HCT116 (cell line): ENCODE results near the gene CHAMP1. TPM values are rescaled to one million over a fixed set of nuclear protein-coding genes. Genes with fewer than 3 reads are reported as not detected.
"Not testable (repeated sequence)": the region's sequence is repeated elsewhere in the genome, so short reads cannot be mapped to it uniquely, and the experiment has no call there.

ENCODE experiments used
- ATAC-seq: fragments of 200-7000 bp; cut with Tn5 transposase; 2 replicates; pipeline ENCODE4 v1.9.1; 2020; ENCODE audit warnings: mild to moderate bottlenecking, moderate library complexity
- BruUV-seq: library from RNA; stranded (reverse); fragments of 400-500 nt; replicated peaks from 2 replicates; lab custom pipeline; 2021; lab: Mats Ljungman, UMichigan
- CTCF ChIA-PET: fragments of 300-600 bp; sonication (Branson Sonifier 250); formaldehyde crosslinking; loops from one replicate; lab custom pipeline; 2021; ENCODE audit warnings: antibody characterized with exemption; lab: Charles Lee
- POLR2A ChIA-PET: fragments of 300-600, 350-600 bp; sonication (Branson Sonifier 250); formaldehyde crosslinking; loops from one replicate; lab custom pipeline; 2021; ENCODE audit warnings: antibody characterized with exemption; lab: Charles Lee
- RAD21 ChIA-PET, 2 experiments: fragments of 300-600 bp; sonication (Branson Sonifier 250); formaldehyde crosslinking; loops; one replicate each; lab custom pipeline; 2023; ENCODE audit warnings: low total read pairs in 2 of 2; ENCODE audit not compliant: uncharacterized antibody in 2 of 2, unreplicated experiment in 2 of 2, low non-redundant PET in 1 of 2; lab: Charles Lee
- DNase-seq: peaks from one replicate; pipeline ENCODE4 v3.0.0-alpha.2; 2010; ENCODE audit warnings: low read depth, low spot score
- H2AFZ ChIP-seq: fragments of 200-600 bp; shearing (Covaris generic), sonication (generic); 2 replicates; pipeline ENCODE4 v1.6.1; 2017; ENCODE audit warnings: low read depth, mixed run types, mixed read lengths, antibody characterized with exemption, low read length; ENCODE audit not compliant: poor library complexity, severe bottlenecking
- H3K27ac ChIP-seq: 2 replicates; pipeline ENCODE4 v1.5.1; 2012; ENCODE audit warnings: low read depth, low read length
- H3K27me3 ChIP-seq: fragments of 200-600 bp; sonication (generic); 2 replicates; pipeline ENCODE4 v1.6.1; 2016; ENCODE audit warnings: mixed run types, low read length, mixed read lengths; ENCODE audit not compliant: insufficient read depth
- H3K36me3 ChIP-seq, 2 experiments: fragments of 200-500 bp in 1 of 2; fragments of 200-600 bp in 1 of 2; sonication (Bioruptor generic) in 1 of 2; sonication (generic) in 1 of 2; 2 replicates each; pipeline versions ENCODE4 v1.5.1 to v1.6.1; 2014 to 2016; ENCODE audit warnings: low read length in 2 of 2, inconsistent platforms in 1 of 2, mixed read lengths in 1 of 2, mixed run types in 1 of 2; ENCODE audit not compliant: insufficient read depth in 2 of 2, control insufficient read depth in 1 of 2
- H3K4me1 ChIP-seq, 2 experiments: fragments of 200-600 bp in 1 of 2; sonication (generic) in 1 of 2; 2 replicates each; pipeline versions ENCODE4 v1.5.1 to v1.6.1; 2012 to 2017; ENCODE audit warnings: low read length in 2 of 2, inconsistent platforms in 1 of 2, mild to moderate bottlenecking in 1 of 2, mixed read lengths in 1 of 2, mixed run types in 1 of 2, moderate library complexity in 1 of 2; ENCODE audit not compliant: insufficient read depth in 2 of 2, control insufficient read depth in 1 of 2
- H3K4me2 ChIP-seq: fragments of 200-600 bp; sonication (generic); 2 replicates; pipeline ENCODE4 v1.6.1; 2017; ENCODE audit warnings: mixed run types, low read length, mixed read lengths
- H3K4me3 ChIP-seq, 2 experiments: fragments of 200-600 bp in 1 of 2; sonication (generic) in 1 of 2; replicated peaks in 1 of 2; 2 replicates each; pipeline ENCODE4 v1.5.1; 2011 to 2016; ENCODE audit warnings: low read length in 2 of 2, control low read depth in 1 of 2, low read depth in 1 of 2, mild to moderate bottlenecking in 1 of 2, mixed read lengths in 1 of 2, mixed run types in 1 of 2
- H3K79me2 ChIP-seq: fragments of 200-600 bp; sonication (generic); 2 replicates; pipeline ENCODE4 v1.6.1; 2017; ENCODE audit warnings: mild to moderate bottlenecking, mixed run types, low read length, moderate library complexity, mixed read lengths; ENCODE audit not compliant: insufficient read depth
- H3K9ac ChIP-seq: fragments of 200-600 bp; sonication (generic); 2 replicates; pipeline ENCODE4 v1.6.1; 2016; ENCODE audit warnings: low read length, mixed read lengths
- H3K9me2 ChIP-seq: fragments of 200-600 bp; sonication (generic), shearing (Covaris generic); 2 replicates; pipeline ENCODE4 v1.6.1; 2017; ENCODE audit warnings: mixed run types, mild to moderate bottlenecking, moderate library complexity; ENCODE audit not compliant: insufficient read depth
- H3K9me3 ChIP-seq, 2 experiments: fragments of 200-500 bp in 1 of 2; fragments of 200-600 bp in 1 of 2; sonication (Bioruptor generic) in 1 of 2; sonication (generic) in 1 of 2; 2 replicates each; pipeline ENCODE4 v1.6.1; 2014 to 2017; ENCODE audit warnings: low read length in 2 of 2, mixed read lengths in 2 of 2, inconsistent platforms in 1 of 2, low read depth in 1 of 2, mild to moderate bottlenecking in 1 of 2, mixed run types in 1 of 2, moderate library complexity in 1 of 2; ENCODE audit not compliant: control insufficient read depth in 1 of 2, insufficient read depth in 1 of 2
- H4K20me1 ChIP-seq: fragments of 200-600 bp; sonication (generic), shearing (Covaris generic); 2 replicates; pipeline ENCODE4 v1.6.1; 2017; ENCODE audit warnings: mixed run types, mild to moderate bottlenecking, moderate library complexity; ENCODE audit not compliant: insufficient read depth
- CEBPB ChIP-seq: IDR thresholded peaks from 2 replicates; pipeline ENCODE4 v1.6.1; 2012; ENCODE audit warnings: low read depth
- SIN3A ChIP-seq: IDR thresholded peaks from 2 replicates; pipeline ENCODE4 v1.6.1; 2012; ENCODE audit warnings: low read depth
- intact Hi-C: fragments of 100-400 bp; cut with micrococcal nuclease; formaldehyde crosslinking; loops from 2 replicates; pipeline ENCODE4 v1.10.0; 2022
- total RNA-seq: library from RNA; stranded (reverse); gene quantifications from one replicate; pipeline ENCODE4 v1.2.1, GENCODE V29; 2021; ENCODE audit not compliant: unreplicated experiment
- TF ChIP-seq, protein P1 (sequence below): IDR thresholded peaks from 2 replicates; pipeline ENCODE4 v1.6.1; 2012; ENCODE audit warnings: low read depth

Gene CHAMP1
- total RNA-seq, 1 experiment from 2014 or later, result 31.5 TPM

GRCh38 chr13:114341003-114341777 is 26.9 kb downstream of the CHAMP1 start:
- Histone ChIP-seq H3K27me3 (no peaks in the 10 kb centered on the region), H3K9ac (no peak overlapping the region), H3K27ac (no peak overlapping the region), H3K4me2 (no peak overlapping the region), H3K4me3 (no peak overlapping the region), H4K20me1 (no peaks in the 10 kb centered on the region), H2AFZ (no peak overlapping the region), H3K79me2 (no peaks in the 10 kb centered on the region), H3K4me1 (peaks cover 0 to 10% of the 10 kb centered on the region in 2 experiments; a peak in 1 of 4 replicates), H3K36me3 (no peaks in the 10 kb centered on the region), H3K9me3 (no peaks in the 10 kb centered on the region), H3K9me2 (no peaks in the 10 kb centered on the region)
- intact Hi-C loops, result no loop called here
- ChIA-PET CTCF (interaction anchor here (0.6 to 1.4 kb wide), 2 partner anchors 9 to 52 kb away, joined by 3 to 5 read pairs; no protein-coding TSS in a partner anchor), POLR2A (no interaction called here), RAD21 (no interaction called here)
- no peak for DNase-seq
- TF ChIP-seq, protein P1, sequence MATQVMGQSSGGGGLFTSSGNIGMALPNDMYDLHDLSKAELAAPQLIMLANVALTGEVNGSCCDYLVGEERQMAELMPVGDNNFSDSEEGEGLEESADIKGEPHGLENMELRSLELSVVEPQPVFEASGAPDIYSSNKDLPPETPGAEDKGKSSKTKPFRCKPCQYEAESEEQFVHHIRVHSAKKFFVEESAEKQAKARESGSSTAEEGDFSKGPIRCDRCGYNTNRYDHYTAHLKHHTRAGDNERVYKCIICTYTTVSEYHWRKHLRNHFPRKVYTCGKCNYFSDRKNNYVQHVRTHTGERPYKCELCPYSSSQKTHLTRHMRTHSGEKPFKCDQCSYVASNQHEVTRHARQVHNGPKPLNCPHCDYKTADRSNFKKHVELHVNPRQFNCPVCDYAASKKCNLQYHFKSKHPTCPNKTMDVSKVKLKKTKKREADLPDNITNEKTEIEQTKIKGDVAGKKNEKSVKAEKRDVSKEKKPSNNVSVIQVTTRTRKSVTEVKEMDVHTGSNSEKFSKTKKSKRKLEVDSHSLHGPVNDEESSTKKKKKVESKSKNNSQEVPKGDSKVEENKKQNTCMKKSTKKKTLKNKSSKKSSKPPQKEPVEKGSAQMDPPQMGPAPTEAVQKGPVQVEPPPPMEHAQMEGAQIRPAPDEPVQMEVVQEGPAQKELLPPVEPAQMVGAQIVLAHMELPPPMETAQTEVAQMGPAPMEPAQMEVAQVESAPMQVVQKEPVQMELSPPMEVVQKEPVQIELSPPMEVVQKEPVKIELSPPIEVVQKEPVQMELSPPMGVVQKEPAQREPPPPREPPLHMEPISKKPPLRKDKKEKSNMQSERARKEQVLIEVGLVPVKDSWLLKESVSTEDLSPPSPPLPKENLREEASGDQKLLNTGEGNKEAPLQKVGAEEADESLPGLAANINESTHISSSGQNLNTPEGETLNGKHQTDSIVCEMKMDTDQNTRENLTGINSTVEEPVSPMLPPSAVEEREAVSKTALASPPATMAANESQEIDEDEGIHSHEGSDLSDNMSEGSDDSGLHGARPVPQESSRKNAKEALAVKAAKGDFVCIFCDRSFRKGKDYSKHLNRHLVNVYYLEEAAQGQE, result no peak
- TF ChIP-seq CEBPB (no peak), SIN3A (no peak)
- no peak for ATAC-seq
- no TSS peak for BruUV-seq

DNA sequence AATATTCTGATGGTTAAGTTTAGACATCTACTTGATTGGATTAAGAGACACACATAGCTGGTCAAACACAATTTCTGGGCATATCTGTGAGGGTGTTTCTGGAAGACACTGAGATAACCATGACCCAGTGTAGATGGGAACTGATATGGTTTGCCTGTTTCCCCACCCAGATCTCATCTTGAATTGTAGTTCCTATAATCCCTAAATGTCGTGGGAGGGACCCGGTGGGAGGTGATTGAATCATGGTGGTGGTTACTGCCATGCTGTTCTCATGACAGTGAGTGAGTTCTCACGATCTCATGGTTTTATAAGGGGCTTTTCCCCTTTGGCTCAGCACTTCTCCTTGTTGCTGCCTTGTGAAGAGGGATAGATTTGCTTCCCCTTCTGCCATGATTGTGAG is 33.0 kb downstream of the CHAMP1 start:
- H4K20me1 ChIP-seq, ATAC-seq, H3K9me2 ChIP-seq, CTCF ChIA-PET, H3K4me2 ChIP-seq, POLR2A ChIA-PET, H3K36me3 ChIP-seq, H2AFZ ChIP-seq, H3K4me1 ChIP-seq, H3K79me2 ChIP-seq, RAD21 ChIA-PET, H3K27me3 ChIP-seq, BruUV-seq, H3K4me3 ChIP-seq, H3K9ac ChIP-seq, DNase-seq, H3K9me3 ChIP-seq, intact Hi-C loops, H3K27ac ChIP-seq: not testable (repeated sequence)
